Measurements from ENCODE around the gene AVEN.

DNA sequence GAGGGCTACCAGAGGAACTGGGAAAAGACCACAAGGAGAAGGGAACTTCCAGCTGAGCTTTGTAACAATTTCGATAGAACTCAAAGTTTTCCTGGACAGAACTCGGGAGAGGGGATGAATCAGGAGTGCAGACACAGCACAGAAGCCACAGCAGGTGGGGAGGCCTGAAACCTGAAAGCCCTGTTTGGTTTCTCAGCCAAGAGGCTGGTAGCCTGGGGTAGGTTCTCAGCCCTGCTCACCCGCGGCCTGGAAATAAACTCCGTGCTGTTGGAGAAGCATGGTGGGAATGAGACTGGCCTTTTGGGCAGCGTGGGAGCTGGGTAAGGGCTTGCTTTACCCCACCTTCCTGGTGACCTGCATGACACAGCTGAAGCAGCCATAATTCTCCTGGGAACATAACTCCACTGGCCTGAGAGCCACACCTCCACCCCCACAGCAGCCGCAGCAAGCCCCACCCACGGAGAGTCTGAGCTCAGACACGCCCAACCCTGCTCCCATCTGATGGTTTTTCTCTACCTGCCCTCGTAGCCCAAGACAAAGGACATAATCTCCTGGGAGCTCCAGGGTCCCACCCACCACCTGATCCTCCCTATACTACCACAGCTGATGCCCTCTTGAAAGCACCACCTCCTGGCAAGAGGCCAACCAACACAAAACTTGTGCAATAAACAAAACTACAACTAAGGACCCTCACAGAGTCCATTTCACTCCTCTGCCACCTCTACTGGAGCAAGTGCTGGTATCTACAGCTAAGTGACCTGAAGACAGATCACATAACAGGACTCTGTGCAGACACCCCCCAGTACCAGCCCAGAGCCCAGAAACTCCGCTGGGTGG is 123.2 kb downstream of the AVEN start:
- no peak for TF ChIP-seq EZH2 (IDR thresholded peaks at IDR 0.05; ENCODE audit: low read length)
- TF ChIP-seq, protein P1, sequence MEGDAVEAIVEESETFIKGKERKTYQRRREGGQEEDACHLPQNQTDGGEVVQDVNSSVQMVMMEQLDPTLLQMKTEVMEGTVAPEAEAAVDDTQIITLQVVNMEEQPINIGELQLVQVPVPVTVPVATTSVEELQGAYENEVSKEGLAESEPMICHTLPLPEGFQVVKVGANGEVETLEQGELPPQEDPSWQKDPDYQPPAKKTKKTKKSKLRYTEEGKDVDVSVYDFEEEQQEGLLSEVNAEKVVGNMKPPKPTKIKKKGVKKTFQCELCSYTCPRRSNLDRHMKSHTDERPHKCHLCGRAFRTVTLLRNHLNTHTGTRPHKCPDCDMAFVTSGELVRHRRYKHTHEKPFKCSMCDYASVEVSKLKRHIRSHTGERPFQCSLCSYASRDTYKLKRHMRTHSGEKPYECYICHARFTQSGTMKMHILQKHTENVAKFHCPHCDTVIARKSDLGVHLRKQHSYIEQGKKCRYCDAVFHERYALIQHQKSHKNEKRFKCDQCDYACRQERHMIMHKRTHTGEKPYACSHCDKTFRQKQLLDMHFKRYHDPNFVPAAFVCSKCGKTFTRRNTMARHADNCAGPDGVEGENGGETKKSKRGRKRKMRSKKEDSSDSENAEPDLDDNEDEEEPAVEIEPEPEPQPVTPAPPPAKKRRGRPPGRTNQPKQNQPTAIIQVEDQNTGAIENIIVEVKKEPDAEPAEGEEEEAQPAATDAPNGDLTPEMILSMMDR (optimal IDR thresholded peaks at IDR 0.05 in 1 of 3, IDR thresholded peaks at IDR 0.05 in 1 of 3, conservative IDR thresholded peaks at IDR 0.05 in 1 of 3; ENCODE audit: extremely low read depth in 1 of 3, insufficient read depth in 2 of 3, low read length in 3 of 3), result no peak
